Adipose tissue (tissue), 3 donors: ENCODE data around the gene SLC6A8. TPM values are rescaled to one million over a fixed set of nuclear protein-coding genes. Genes with fewer than 3 reads are reported as not detected.
"Not testable (repeated sequence)": the region's sequence is repeated elsewhere in the genome, so short reads cannot be mapped to it uniquely, and the experiment has no call there.

Experiments used
- H3K27ac ChIP-seq: one replicate; pipeline ENCODE4 v1.5.1; 2013; ENCODE audit warnings: low read depth, low read length
- WGBS, 3 donors: extraction: QIAGEN DNeasy Blood & Tissue Kit; methylation state at CpG; one replicate each; pipeline ENCODE4 v1.1.7; 2013; 5-methylcytosine and 5-hydroxymethylcytosine counted together
- polyA plus RNA-seq, 3 donors: library from polyadenylated mRNA; stranded (reverse); fragments of 200-250 nt; gene quantifications; one replicate each; pipeline ENCODE4 v1.2.3, GENCODE V29; 2013
- donor health status: healthy with polysubstance abuse.
- donor health status: Bipolar disorder and iron deficiency.
- donor health status: healthy.

SLC6A8 gene
- polyA plus RNA-seq, 3 donors: 14.7 to 61.0 (median 20.0) TPM

DNA sequence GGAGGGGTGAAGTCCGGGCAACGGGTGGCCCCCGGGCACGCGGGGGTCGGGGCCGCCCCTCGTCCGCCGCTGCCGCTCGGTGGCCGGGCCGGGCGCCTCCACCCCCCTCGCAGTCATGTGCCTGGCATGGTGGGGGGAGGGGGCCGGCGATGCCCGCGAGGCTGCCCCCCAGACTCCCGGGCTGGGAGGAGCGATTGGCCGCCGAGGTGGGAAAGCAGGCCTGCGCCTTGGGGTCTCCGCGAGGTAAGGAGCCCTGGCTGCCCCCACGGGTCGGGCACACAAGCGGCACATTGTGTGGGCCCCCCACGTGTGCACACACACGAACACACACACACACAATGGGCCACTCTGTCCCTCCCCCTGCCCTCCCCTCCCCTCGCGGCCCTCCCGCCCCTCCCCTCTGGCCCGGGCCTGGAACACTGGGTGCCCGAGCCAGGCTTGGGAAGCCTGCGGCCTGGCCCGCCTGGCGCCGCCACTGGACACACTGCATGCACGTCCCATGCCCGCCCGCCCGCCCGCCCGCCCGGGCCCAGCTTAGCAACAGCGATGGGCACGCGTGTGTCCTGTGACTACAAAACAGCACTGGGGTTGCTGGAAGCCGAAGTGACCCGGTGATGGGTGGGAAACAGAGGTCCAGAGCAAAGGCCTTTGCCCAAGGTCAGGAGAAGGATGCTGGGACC lies 1.3 kb downstream of the SLC6A8 start:
- H3K27ac ChIP-seq: no peak overlapping the region
- WGBS, 3 donors: 42 to 72% (median 53%) methylated on average over 11 to 41 of the region's 53 CpGs

DNA sequence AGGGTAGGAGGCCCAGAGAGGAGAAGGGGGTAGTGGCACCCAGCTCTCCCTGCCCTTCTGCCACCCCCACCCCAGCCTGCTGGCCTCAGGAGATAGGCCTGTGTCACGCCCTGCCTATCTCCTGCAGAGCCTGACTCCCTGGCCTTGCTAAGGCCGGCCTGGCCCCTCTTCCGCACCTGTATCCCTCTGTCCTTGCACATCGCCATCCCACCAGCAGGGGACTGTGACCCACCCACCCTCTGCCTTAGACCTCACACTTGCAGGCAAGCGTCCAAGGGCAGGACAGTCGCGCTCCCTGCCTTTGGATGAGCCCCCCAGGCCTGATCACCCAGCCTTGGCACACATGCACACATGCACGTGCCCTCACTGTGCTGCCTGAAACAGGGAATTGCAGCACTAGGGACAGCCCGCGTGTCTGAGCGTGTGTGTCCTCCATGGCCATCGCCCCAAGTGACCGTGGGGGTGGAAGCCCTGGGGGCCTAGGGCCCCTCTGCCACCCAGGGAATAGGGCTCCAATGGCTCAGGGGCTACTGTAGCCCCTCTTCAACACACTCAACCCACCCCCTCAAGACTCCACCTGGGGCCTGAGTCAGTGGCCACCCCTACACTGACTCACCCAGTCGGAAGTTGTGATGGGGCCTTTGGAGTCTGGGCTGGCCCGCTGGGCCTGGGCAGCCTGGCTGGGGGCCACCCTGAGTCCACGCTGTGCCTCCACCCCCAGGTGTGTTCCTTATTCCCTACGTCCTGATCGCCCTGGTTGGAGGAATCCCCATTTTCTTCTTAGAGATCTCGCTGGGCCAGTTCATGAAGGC lies 2.1 kb downstream of the SLC6A8 start:
- H3K27ac ChIP-seq: no peak overlapping the region
- WGBS, 3 donors: 81 to 90% (median 88%) methylated on average over 14 to 19 of the region's 19 CpGs

DNA sequence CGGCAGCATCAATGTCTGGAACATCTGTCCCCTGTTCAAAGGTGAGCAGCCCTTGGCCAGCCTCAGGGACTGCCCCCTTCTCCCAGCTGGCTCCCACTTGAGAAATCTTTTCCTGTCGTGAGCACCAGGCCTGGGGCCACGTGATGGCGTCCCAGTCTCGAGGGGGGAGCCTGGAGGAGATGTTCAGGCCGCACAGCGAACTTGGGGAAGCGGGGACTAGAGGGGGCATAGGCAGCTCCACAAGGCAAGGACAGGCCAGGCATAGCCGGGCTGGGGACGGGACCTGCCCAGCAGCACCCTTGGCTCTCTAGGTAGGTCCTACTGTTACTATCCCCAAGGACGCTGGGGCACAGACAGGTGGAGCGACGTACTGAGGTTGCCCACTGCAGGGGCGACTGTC lies 2.7 kb downstream of the SLC6A8 start:
- WGBS, 3 donors: 83 to 97% (median 83%) methylated on average over 4 to 14 of the region's 14 CpGs
- H3K27ac ChIP-seq: no peak overlapping the region

DNA sequence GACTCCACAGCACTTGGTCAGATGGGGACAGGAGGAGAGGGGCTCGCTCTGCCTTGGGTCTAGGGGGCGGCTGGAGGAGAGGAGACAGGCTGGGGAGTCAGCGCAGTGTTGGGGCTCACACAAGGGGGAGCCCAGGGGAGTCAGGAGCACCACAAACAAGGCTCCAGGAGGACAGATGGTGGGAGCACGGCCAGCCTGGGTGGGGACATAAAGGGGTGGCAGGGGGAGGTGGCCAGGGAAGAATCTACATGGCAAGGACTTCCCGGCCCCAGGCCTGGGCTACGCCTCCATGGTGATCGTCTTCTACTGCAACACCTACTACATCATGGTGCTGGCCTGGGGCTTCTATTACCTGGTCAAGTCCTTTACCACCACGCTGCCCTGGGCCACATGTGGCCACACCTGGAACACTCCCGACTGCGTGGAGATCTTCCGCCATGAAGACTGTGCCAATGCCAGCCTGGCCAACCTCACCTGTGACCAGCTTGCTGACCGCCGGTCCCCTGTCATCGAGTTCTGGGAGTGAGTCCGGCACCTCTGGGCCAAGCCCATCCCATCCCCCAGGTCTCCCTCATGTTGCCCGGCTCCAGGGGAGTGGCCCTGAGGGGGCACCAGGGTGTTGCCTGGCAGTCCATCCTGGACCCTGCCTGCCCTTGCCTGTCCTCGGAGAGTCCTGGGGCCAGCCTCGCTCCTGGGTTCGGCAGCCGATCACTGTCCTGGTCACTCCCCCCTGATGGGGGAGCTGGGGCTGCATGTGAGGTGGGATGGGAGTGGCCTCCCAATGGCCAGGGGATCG lies 3.5 kb downstream of the SLC6A8 start:
- not testable (repeated sequence) for H3K27ac ChIP-seq
- 78 to 90% (median 86%) methylated on average over 6 to 21 of the region's 21 CpGs for WGBS, 3 donors

DNA sequence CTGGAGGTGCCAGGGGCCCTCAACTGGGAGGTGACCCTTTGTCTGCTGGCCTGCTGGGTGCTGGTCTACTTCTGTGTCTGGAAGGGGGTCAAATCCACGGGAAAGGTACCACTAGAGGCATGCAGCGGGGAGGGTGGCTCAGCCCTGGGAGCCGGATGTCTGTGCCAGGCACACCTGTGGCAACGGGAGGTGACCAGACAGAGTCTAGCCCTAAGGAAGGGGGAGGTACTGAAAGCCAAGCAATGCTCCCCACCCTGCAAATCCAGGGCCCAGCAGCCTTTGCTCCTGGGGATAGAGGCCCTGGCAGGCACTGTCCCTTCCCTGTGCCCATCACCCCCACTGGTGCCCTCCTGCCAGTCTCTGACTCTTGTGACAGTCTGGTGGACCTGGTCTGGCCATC lies 4.3 kb downstream of the SLC6A8 start:
- H3K27ac ChIP-seq: no peak overlapping the region
- WGBS, 3 donors: 60 to 82% (median 73%) methylated on average over 2 to 4 of the region's 4 CpGs

DNA sequence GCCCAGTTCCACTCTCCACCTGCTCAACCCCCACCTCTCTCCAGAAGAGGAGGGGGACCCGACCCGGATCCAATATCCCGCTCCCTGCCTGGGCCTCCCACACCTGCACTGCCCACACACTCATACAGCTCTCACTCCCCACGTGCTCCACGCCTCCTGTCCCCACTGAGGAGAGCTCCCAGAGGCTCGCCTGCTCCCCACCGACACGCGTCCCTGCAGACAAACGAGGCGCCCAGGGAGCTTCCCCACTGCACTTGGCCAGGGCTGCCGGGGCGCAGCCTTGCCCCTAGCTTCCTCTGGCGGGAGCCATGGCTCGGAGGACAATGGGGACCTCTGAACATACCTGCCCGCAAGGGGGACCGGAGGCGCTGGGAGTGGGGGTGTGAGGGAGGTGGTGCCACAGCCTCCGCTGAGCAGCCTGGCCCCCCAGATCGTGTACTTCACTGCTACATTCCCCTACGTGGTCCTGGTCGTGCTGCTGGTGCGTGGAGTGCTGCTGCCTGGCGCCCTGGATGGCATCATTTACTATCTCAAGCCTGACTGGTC lies 5.0 kb downstream of the SLC6A8 start:
- WGBS, 3 donors: 49 to 80% (median 65%) methylated on average over 10 to 24 of the region's 24 CpGs
- H3K27ac ChIP-seq: no peak overlapping the region

DNA sequence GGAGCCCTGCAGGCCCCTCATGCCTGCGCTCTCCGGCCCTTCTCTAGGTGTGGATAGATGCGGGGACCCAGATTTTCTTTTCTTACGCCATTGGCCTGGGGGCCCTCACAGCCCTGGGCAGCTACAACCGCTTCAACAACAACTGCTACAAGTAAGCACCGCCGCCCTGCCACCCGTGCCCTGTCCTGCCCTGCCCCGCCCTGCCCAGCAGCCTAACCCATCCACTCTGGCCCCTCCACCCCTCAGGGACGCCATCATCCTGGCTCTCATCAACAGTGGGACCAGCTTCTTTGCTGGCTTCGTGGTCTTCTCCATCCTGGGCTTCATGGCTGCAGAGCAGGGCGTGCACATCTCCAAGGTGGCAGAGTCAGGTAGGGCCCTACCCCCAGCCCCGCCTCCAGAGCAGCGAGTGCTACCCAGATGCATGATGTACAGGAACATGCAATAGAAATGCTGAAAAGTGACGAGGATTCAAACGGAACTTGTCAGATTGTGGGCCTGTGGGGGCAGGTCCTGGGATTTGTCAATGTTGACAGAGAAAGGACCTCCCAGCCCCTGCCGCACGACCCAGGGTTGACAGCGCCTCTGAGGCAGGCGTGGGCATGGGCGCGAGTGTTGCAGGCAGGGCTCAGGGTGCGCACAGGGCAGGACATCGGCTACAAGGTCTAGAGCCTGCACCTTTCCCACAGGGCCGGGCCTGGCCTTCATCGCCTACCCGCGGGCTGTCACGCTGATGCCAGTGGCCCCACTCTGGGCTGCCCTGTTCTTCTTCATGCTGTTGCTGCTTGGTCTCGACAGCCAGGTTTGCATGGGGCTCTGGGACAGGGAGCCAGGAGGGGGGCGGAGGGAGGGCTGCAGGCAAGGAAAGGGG lies 5.7 kb downstream of the SLC6A8 start:
- no peak overlapping the region for H3K27ac ChIP-seq
- WGBS, 3 donors: 73 to 85% (median 83%) methylated on average over 13 to 30 of the region's 31 CpGs

DNA sequence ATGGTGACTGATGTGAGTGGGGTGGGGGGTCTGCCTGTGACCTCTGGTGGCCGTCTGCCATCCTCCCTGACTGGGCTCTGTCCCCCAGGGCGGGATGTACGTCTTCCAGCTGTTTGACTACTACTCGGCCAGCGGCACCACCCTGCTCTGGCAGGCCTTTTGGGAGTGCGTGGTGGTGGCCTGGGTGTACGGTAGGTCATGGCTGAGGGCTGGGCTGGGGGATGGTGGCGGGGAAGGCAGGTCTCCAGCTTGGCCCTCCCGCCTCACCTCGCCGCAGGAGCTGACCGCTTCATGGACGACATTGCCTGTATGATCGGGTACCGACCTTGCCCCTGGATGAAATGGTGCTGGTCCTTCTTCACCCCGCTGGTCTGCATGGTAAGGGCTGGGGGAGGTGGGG lies 6.5 kb downstream of the SLC6A8 start:
- whole genome bisulfite sequencing, 3 donors: 91 to 95% (median 92%) methylated on average over 7 to 16 of the region's 16 CpGs
- H3K27ac ChIP-seq: not testable (repeated sequence)

DNA sequence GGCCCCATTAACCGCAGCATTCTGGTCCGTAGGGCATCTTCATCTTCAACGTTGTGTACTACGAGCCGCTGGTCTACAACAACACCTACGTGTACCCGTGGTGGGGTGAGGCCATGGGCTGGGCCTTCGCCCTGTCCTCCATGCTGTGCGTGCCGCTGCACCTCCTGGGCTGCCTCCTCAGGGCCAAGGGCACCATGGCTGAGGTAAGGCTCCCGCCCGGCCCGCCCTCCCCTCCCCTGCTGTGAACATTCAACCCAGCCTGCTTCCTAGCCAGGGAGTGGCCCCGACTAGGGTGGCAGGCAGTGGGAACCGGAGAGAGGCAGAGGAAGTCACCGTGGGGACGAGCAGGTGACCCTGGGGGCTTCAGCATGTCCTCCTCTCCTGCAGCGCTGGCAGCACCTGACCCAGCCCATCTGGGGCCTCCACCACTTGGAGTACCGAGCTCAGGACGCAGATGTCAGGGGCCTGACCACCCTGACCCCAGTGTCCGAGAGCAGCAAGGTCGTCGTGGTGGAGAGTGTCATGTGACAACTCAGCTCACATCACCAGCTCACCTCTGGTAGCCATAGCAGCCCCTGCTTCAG lies 7.1 kb downstream of the SLC6A8 start:
- WGBS, 3 donors: 85 to 91% (median 87%) methylated on average over 9 to 22 of the region's 23 CpGs

DNA sequence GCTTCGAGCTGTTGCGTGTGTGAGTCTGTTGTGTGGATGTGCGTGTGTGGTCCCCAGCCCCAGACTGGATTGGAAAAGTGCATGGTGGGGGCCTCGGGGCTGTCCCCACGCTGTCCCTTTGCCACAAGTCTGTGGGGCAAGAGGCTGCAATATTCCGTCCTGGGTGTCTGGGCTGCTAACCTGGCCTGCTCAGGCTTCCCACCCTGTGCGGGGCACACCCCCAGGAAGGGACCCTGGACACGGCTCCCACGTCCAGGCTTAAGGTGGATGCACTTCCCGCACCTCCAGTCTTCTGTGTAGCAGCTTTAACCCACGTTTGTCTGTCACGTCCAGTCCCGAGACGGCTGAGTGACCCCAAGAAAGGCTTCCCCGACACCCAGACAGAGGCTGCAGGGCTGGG lies 8.4 kb downstream of the SLC6A8 start:
- H3K27ac ChIP-seq: no peak overlapping the region
- WGBS, 3 donors: 83 to 89% (median 86%) methylated on average over 11 to 15 of the region's 15 CpGs

More for the DNA sequence above, 7.1 kb downstream of the SLC6A8 start:
- no peak overlapping the region for H3K27ac ChIP-seq

DNA sequence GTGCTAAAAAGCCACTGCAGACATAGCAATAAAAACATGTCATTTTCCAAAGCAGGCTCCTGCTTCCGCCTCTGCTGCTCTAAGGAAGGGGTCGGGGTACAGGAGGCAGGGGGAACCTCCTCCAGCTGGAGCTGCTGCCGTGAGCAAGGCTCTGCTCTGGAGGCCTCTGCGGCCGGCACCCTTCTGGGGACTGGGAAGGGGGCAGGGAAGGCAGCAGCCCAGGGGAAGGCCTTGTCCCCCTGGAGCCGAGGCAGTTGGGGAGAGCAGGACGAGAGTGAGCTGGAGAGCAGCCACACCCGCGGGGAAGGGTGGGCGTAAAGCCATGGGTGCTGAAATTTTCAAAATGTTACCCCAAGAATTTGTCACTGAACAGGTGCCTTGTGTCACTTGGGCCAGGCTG lies 8.8 kb downstream of the SLC6A8 start:
- WGBS, 3 donors: 85 to 91% (median 87%) methylated on average over 7 to 10 of the region's 10 CpGs
- not testable (repeated sequence) for H3K27ac ChIP-seq

DNA sequence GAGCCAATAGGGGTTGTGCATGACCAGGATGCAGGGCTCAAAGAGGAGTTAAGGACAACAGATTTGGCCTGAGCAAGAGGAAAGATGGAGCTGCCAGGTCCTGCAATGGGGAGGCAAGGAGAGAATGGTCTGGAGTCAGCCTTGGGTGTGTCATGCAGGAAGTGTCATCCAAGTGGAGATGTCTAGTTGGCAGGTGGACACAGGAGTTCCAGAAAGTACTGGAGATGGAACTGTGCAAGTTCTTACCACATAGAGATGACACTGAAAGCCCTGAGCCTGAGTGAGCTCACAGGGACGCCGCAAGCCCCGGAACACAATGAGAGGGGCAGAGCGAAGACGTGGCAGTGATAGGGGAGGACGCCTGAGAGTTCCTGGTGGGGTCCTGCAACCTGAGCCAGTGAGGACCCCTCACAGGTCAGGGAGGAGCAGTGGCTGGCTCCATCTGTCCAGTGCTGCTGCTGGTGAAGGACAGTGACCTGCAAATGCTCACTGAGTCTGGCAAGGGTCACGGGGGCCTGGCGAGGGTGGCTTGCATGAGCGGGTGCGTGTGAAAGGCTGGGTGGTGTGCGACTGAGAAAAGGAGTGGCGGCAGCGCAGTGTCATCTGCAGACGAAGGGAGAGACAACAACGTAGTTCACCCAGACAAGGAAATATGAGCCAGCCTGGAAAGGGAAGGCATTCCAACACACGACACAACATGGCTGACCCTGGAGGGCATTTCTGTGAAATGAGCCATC lies 9.4 kb downstream of the SLC6A8 start:
- not testable (repeated sequence) for H3K27ac ChIP-seq
- 88 to 95% (median 93%) methylated on average over 16 of the region's 16 CpGs for WGBS, 3 donors

DNA sequence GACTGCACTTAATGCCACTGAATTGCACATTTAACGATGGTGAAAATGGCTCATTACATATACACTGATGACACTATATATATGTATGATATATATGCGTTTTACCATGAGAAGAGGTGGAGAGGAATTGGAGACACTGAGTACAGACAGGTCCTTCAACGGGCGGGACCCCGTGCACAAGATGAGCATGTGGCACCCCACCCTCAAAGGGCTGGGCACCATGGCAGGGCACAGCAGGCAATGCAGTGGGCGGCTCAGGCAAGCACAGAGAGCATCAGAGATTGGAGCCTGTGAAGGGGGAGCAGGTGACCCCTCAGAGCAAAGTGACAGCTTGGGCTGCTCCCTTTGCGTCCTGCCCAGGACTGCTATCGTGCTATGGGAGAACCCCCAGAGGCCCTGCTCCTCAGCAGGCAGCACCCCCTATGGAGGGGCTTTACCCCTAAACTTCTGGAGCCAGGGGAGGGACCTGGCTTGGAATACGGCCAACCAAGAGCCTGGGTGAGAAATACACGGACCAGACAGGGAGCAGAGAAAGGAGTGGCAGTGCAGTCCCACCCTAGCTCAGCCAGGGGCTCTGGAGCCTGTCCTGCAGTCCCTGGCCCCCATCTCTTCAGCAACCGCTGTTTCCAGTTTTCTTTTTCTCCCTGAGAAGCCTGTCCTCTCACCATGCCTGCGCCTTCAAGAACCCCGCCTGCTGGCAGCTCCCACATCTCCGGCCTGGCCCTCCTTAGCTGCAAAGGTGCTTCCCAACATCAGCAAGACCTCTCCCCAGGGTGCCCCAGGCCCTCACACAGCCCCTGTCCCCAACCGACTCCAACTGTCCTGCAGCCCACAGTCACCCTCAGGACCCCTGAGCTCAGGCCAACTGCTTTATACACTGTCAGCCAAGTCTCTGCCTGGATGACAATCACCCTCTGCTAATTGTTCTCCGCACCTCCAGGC lies 10.5 kb downstream of the SLC6A8 start:
- WGBS, 3 donors: 86 to 92% (median 90%) methylated on average over 11 to 14 of the region's 16 CpGs
- no peak overlapping the region for H3K27ac ChIP-seq

DNA sequence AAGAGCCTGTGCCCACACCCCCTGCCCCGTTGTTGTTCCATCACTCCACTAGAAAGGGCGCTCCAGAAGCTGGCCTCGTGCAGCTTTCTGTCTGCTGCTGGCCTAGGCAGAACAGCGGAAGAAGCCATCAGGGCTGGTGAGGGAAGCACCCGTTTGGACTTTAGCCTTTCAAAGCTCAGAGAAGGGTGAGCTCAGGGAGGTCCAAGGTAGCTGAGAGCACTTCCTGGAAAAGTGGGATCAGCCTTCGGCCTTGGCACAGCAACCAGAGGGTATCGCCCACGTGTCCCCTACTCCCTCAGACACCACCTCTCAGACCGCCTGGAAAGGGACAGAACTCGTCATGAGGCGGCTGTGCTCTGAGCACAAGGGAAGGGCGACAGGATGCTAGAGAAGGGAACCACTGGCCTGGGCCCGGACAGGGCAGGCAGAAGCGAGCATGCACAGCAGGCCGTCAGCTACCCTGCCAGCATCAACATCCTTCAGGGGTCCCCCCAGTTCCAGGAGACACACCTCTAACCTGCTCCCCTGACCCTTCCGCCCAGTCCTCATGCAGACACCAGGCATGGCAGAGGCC lies 11.6 kb downstream of the SLC6A8 start:
- 83 to 88% (median 88%) methylated on average over 9 to 16 of the region's 16 CpGs for WGBS, 3 donors
- not testable (repeated sequence) for H3K27ac ChIP-seq

DNA sequence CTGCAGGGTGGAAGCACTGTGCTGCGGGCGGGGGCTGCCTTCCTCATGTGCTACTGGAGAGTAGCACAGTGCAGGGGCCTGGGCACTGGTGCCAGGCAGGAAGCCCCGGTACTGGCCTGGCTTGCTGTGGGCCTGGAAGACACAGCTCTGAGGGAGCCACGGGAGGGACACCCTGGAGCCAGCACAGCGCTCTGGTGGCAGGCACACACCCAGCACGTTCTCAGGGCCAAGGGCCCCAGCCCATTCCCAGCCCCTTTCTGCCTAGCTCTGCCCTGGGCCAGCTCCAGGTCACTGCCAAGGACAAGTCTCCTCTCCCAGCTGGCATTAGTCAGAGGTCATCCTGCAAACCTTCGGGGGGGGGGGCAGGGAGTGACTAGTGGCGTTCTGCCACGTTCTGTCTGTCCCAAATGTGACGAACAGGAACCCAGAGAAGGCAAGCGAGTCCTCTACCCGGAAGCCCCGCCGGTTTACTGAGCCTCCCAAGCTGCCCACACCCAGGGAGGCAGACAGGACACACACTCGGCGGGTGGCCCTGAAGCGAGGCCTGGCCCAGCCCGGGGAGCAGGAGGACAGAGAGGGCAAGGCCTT lies 12.2 kb downstream of the SLC6A8 start:
- not testable (repeated sequence) for H3K27ac ChIP-seq
- 65 to 74% (median 66%) methylated on average over 13 to 18 of the region's 18 CpGs for WGBS, 3 donors
